ENCODE measurements around the gene DDR2. TPM values are rescaled to one million over a fixed set of nuclear protein-coding genes. Genes with fewer than 3 reads are reported as not detected.

DDR2 gene
- total RNA-seq, 1 experiment from 2014 or later: 0.77 TPM

DNA sequence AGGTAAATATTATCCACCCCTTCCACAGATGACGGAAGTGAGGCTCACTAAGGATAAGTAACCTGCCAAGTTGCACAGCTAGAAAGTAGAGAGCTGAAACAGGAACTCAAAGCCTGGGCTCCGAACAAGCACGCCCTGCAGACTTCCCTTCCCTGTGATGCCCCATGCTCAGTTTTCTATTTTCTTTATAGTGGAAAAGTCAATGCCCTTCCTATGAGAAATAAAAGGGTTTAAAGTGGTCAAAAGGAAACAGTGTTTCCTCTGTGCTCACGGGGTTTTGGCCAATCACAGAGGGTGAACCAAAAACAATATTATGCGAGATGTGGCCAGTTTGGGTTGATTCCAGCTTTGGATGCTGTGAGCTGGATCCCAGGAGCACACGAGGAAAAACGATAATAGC lies 44.5 kb downstream of the DDR2 start:
- CTCF ChIA-PET: no interaction called here
- Histone ChIP-seq H3K9ac (ENCODE audit: low read length) (no peak overlapping the region), H3K9me2 (replicated peaks; ENCODE audit: low read length) (no peaks in the 10 kb centered on the region), H3K4me3 (ENCODE audit: low read length) (no peak overlapping the region), H3K9me3 (ENCODE audit: low read length) (no peaks in the 10 kb centered on the region), H3K4me1 (ENCODE audit: insufficient read depth, low read length) (peaks cover 43% of the 10 kb centered on the region), H3K4me2 (ENCODE audit: low read length) (no peak overlapping the region), H3K27ac (ENCODE audit: low read length) (no peak overlapping the region), H3F3A (ENCODE audit: low read length, unreplicated experiment) (no peaks in the 10 kb centered on the region), H4K20me1 (ENCODE audit: low read length) (no peaks in the 10 kb centered on the region), H3K27me3 (ENCODE audit: low read length) (no peaks in the 10 kb centered on the region), H2AFZ (ENCODE audit: low read length) (no peak overlapping the region), H3K36me3 (ENCODE audit: low read depth, low read length) (no peaks in the 10 kb centered on the region), H3K79me2 (ENCODE audit: low read length) (no peaks in the 10 kb centered on the region)
- ATAC-seq (no peak), DNase-seq (no peak)
- POLR2A ChIA-PET (ENCODE audit: unreplicated experiment): no interaction called here
- BruUV-seq (replicated peaks): no TSS peak
- intact Hi-C loops (cut with micrococcal nuclease): loop anchor here (5.0 kb wide), 1 partner anchor 64 kb away; no protein-coding TSS in a partner anchor
- no peak for TF ChIP-seq EZH2 (IDR thresholded peaks at IDR 0.05; ENCODE audit: low read length, unreplicated experiment)
- TF ChIP-seq, protein P1, sequence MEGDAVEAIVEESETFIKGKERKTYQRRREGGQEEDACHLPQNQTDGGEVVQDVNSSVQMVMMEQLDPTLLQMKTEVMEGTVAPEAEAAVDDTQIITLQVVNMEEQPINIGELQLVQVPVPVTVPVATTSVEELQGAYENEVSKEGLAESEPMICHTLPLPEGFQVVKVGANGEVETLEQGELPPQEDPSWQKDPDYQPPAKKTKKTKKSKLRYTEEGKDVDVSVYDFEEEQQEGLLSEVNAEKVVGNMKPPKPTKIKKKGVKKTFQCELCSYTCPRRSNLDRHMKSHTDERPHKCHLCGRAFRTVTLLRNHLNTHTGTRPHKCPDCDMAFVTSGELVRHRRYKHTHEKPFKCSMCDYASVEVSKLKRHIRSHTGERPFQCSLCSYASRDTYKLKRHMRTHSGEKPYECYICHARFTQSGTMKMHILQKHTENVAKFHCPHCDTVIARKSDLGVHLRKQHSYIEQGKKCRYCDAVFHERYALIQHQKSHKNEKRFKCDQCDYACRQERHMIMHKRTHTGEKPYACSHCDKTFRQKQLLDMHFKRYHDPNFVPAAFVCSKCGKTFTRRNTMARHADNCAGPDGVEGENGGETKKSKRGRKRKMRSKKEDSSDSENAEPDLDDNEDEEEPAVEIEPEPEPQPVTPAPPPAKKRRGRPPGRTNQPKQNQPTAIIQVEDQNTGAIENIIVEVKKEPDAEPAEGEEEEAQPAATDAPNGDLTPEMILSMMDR (conservative IDR thresholded peaks at IDR 0.05; ENCODE audit: low read depth, low read length): no peak
- TF ChIP-seq EZH2phosphoT487 (IDR thresholded peaks at IDR 0.05; ENCODE audit: borderline replicate concordance, low read length): no peak

DNA sequence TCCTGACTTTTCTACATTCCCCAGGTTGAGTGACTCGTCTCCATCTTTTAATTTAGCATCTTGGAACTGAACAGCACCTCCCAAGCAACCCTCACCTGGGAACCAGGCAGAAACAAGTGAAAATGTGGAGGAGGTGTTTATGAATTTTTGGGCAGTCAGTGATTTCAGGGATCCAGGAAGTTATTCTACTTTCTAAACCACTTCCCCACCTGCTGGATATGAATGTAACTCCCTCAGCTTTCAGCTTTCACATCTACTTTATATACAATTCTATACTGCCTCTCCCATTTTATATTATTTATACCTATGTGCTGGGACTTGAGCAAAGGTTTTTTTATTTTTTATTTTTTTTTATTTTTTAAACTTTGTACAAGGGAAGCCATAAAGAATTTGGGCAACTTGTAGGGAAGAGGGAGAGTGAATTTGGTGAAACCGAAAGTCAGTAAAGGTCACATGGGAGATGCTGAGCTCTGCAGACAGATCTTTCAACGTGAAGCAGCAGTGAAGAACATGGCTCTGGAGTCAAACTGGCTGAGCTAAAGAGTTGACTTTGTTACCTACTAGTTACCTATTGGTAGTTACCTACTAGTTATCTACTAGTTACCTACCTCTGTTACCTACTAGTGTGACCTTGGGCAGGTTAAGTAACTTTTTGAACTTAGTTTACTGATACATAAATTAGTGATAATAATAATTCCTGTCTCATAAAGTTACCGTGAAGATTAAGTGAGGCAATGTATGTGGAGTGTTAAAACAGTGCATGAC lies 45.5 kb downstream of the DDR2 start:
- no peaks in the 10 kb centered on the region for H3K9me3 ChIP-seq (ENCODE audit: low read length)
- no peak overlapping the region for H3K27ac ChIP-seq (ENCODE audit: low read length)
- H3K4me1 ChIP-seq (ENCODE audit: insufficient read depth, low read length): peaks cover 38% of the 10 kb centered on the region
- TF ChIP-seq EZH2 (IDR thresholded peaks at IDR 0.05; ENCODE audit: low read length, unreplicated experiment) (no peak), EZH2phosphoT487 (IDR thresholded peaks at IDR 0.05; ENCODE audit: borderline replicate concordance, low read length) (no peak)
- TF ChIP-seq, protein P1 (conservative IDR thresholded peaks at IDR 0.05; ENCODE audit: low read depth, low read length): no peak; the same call in 1 of the 2 replicates
- no peaks in the 10 kb centered on the region for H3F3A ChIP-seq (ENCODE audit: low read length, unreplicated experiment)
- no TSS peak for BruUV-seq (replicated peaks)
- ChIA-PET CTCF (no interaction called here), POLR2A (ENCODE audit: unreplicated experiment) (no interaction called here)
- H3K27me3 ChIP-seq (ENCODE audit: low read length): no peaks in the 10 kb centered on the region
- H3K9me2 ChIP-seq (replicated peaks; ENCODE audit: low read length): no peaks in the 10 kb centered on the region
- no peak for ATAC-seq
- no peak overlapping the region for H3K9ac ChIP-seq (ENCODE audit: low read length)
- no peak overlapping the region for H2AFZ ChIP-seq (ENCODE audit: low read length)
- no peak for DNase-seq
- H3K4me3 ChIP-seq (ENCODE audit: low read length): no peak overlapping the region
- H3K4me2 ChIP-seq (ENCODE audit: low read length): peak overlapping the region; percentile 30; the same call in 1 of the 2 replicates
- intact Hi-C loops (cut with micrococcal nuclease): loop anchor here (5.0 kb wide), 1 partner anchor 65 kb away; no protein-coding TSS in a partner anchor
- no peaks in the 10 kb centered on the region for H4K20me1 ChIP-seq (ENCODE audit: low read length)
- no peaks in the 10 kb centered on the region for H3K36me3 ChIP-seq (ENCODE audit: low read depth, low read length)
- H3K79me2 ChIP-seq (ENCODE audit: low read length): no peaks in the 10 kb centered on the region

DNA sequence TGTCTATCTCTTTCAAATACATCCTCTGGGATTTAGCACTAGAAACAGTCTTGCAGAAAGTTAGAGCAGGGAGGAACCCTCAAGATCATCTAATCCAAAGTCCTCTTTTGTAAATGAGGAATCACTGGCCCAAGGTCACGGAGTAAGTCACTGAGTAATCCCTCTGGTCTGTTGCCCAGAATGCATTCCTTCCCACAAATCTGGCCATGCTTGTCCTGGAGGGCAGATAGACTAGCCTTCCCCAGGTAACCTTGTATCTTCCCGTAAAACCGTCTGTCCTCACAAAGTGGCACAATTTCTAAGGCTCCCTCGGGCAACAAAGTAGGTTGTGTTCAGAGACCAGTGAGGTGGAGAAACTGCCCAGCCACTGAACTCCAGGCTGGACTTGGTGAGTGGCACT lies 46.2 kb downstream of the DDR2 start:
- TF ChIP-seq EZH2phosphoT487 (IDR thresholded peaks at IDR 0.05; ENCODE audit: borderline replicate concordance, low read length) (no peak), EZH2 (IDR thresholded peaks at IDR 0.05; ENCODE audit: low read length, unreplicated experiment) (no peak)
- TF ChIP-seq, protein P1 (conservative IDR thresholded peaks at IDR 0.05; ENCODE audit: low read depth, low read length): no peak
- Histone ChIP-seq H2AFZ (ENCODE audit: low read length) (peak overlapping the region; percentile 41; the same call in 1 of the 2 replicates), H3K4me3 (ENCODE audit: low read length) (no peak overlapping the region), H3F3A (ENCODE audit: low read length, unreplicated experiment) (no peaks in the 10 kb centered on the region), H3K9me2 (replicated peaks; ENCODE audit: low read length) (no peaks in the 10 kb centered on the region), H4K20me1 (ENCODE audit: low read length) (no peaks in the 10 kb centered on the region), H3K79me2 (ENCODE audit: low read length) (no peaks in the 10 kb centered on the region), H3K4me1 (ENCODE audit: insufficient read depth, low read length) (peaks cover 31% of the 10 kb centered on the region), H3K9me3 (ENCODE audit: low read length) (peaks cover 3% of the 10 kb centered on the region; the same call in 1 of the 2 replicates), H3K4me2 (ENCODE audit: low read length) (peak overlapping the region; percentile 30), H3K36me3 (ENCODE audit: low read depth, low read length) (peaks cover 4% of the 10 kb centered on the region; the same call in 1 of the 2 replicates), H3K27ac (ENCODE audit: low read length) (peak overlapping the region; percentile 33), H3K27me3 (ENCODE audit: low read length) (no peaks in the 10 kb centered on the region), H3K9ac (ENCODE audit: low read length) (no peak overlapping the region)
- DNase-seq (peak; percentile 93), ATAC-seq (peak; percentile 93)
- ChIA-PET CTCF (no interaction called here), POLR2A (ENCODE audit: unreplicated experiment) (no interaction called here)
- no TSS peak for BruUV-seq (replicated peaks)
- intact Hi-C loops (cut with micrococcal nuclease): loop anchor here (5.0 kb wide), 1 partner anchor 66 kb away; no protein-coding TSS in a partner anchor

Measured in PC-3 (cell line).